OCI-LY3 (cell line): Measurements from ENCODE around the gene PIK3R6.

Source experiments
- CTCF ChIP-seq: fragments of 200-600, 300-600 bp; sonication (generic); IDR thresholded peaks from 2 replicates; pipeline ENCODE4 v1.5.1; 2014; ENCODE audit warnings: antibody characterized with exemption, low read length, low read depth
- EZH2phosphoT487 ChIP-seq: fragments of 200-600 bp; shearing (Covaris generic); IDR thresholded peaks from 2 replicates; pipeline ENCODE4 v1.6.1; 2018; ENCODE audit warnings: antibody characterized with exemption, mixed run types, low read depth

GRCh38 chr17:8851600-8851999, 15.9 kb downstream of the PIK3R6 start:
- TF ChIP-seq EZH2phosphoT487, result no peak
- no peak for TF ChIP-seq CTCF
